MM.1S (cell line): ENCODE data around the gene CCL7.

Source experiments
- DNase-seq: peaks from one replicate; pipeline ENCODE4 v3.0.0-alpha.2; 2015
- H2AFZ ChIP-seq: fragments of 300-600 bp; sonication (generic); 2 replicates; pipeline ENCODE4 v1.6.0; 2016; ENCODE audit warnings: antibody characterized with exemption, low read length
- H3F3A ChIP-seq: fragments of 300-600 bp; sonication (generic); 2 replicates; pipeline ENCODE4 v1.6.1; 2016; ENCODE audit warnings: mild to moderate bottlenecking, antibody characterized with exemption, low read length, moderate library complexity, mixed read lengths; ENCODE audit not compliant: insufficient read depth
- H3K27ac ChIP-seq: fragments of 300-600 bp; sonication (generic); 2 replicates; pipeline ENCODE4 v1.5.1; 2016; ENCODE audit warnings: mild to moderate bottlenecking, low read length
- H3K27me3 ChIP-seq: fragments of 300-600 bp; sonication (generic); replicated peaks from 2 replicates; pipeline ENCODE4 v1.6.0; 2016; ENCODE audit warnings: low read length; ENCODE audit not compliant: insufficient read depth
- H3K36me3 ChIP-seq: fragments of 300-600 bp; sonication (generic); replicated peaks from 2 replicates; pipeline ENCODE4 v1.6.1; 2016; ENCODE audit warnings: mild to moderate bottlenecking, low read length, mixed read lengths; ENCODE audit not compliant: insufficient read depth
- H3K4me1 ChIP-seq: fragments of 300-600 bp; sonication (generic); 2 replicates; pipeline ENCODE4 v1.6.1; 2016; ENCODE audit warnings: low read length, mixed read lengths
- H3K4me2 ChIP-seq: fragments of 300-600 bp; sonication (generic); 2 replicates; pipeline ENCODE4 v1.6.0; 2016; ENCODE audit warnings: low read depth, low read length
- H3K4me3 ChIP-seq: fragments of 300-600 bp; sonication (generic); 2 replicates; pipeline ENCODE4 v1.5.1; 2016; ENCODE audit warnings: low read length, mixed read lengths
- H3K79me2 ChIP-seq: fragments of 300-600 bp; sonication (generic); 2 replicates; pipeline ENCODE4 v1.6.1; 2016; ENCODE audit warnings: mixed run types, low read length, mixed read lengths
- H3K9ac ChIP-seq: fragments of 300-600 bp; sonication (generic); 2 replicates; pipeline ENCODE4 v1.6.1; 2016; ENCODE audit warnings: low read length, mixed read lengths
- H3K9me2 ChIP-seq: fragments of 300-600 bp; sonication (generic); replicated peaks from 2 replicates; pipeline ENCODE4 v1.6.1; 2016; ENCODE audit warnings: mild to moderate bottlenecking, low read length, mixed read lengths; ENCODE audit not compliant: insufficient read depth
- H3K9me3 ChIP-seq: fragments of 300-600 bp; sonication (generic); replicated peaks from 2 replicates; pipeline ENCODE4 v1.6.1; 2016; ENCODE audit warnings: mild to moderate bottlenecking, low read length, mixed read lengths; ENCODE audit not compliant: insufficient read depth
- H4K20me1 ChIP-seq: fragments of 300-600 bp; sonication (generic); 2 replicates; pipeline ENCODE4 v1.6.1; 2016; ENCODE audit warnings: mild to moderate bottlenecking, low read length, moderate library complexity, mixed read lengths; ENCODE audit not compliant: insufficient read depth
- CTCF ChIP-seq: fragments of 300-600 bp; sonication (generic); IDR thresholded peaks from 2 replicates; pipeline ENCODE4 v1.5.1; 2016; ENCODE audit warnings: antibody characterized with exemption, low read length, mixed read lengths
- EZH2 ChIP-seq: fragments of 300-600 bp; sonication (generic); optimal IDR thresholded peaks from 2 replicates; pipeline ENCODE3; 2017; ENCODE audit warnings: low read depth, mild to moderate bottlenecking, antibody characterized with exemption, low read length, mixed read lengths
- EZH2phosphoT487 ChIP-seq: fragments of 300-600 bp; sonication (generic); IDR thresholded peaks from 2 replicates; pipeline ENCODE4 v1.6.1; 2018; ENCODE audit warnings: antibody characterized with exemption, low read length

Gene CCL7

DNA sequence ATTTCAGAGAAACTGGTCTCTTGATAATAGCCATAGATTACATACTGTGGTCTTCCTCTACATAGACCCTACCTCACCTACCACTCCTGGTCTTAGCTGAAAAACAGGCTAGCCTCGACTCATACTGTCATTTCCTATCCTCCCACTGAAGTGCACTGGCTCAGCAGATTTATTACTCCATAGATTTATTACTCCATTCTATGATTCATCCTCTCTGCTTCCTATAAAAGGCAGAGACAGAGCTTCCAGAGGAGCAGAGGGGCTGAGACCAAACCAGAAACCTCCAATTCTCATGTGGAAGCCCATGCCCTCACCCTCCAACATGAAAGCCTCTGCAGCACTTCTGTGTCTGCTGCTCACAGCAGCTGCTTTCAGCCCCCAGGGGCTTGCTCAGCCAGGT lies at the start of gene CCL7:
Gene CCL7 (plus strand): TSS at position 253 of the 400 bp plus-strand sequence. CDS start 70 bp downstream, at position 323.
- H3F3A ChIP-seq: no peaks in the 10 kb centered on the region
- TF ChIP-seq EZH2: no peak
- TF ChIP-seq EZH2phosphoT487: no peak
- TF ChIP-seq CTCF: no peak
- H4K20me1 ChIP-seq: no peaks in the 10 kb centered on the region
- no peak for DNase-seq
- H3K36me3 ChIP-seq: no peaks in the 10 kb centered on the region
- no peaks in the 10 kb centered on the region for H3K27me3 ChIP-seq
- H3K9me3 ChIP-seq: no peaks in the 10 kb centered on the region
- no peak within 1 kb of the TSS for H3K4me3 ChIP-seq
- no peaks in the 10 kb centered on the region for H3K79me2 ChIP-seq
- H3K9ac ChIP-seq: no peak within 1 kb of the TSS
- H2AFZ ChIP-seq: no peak within 1 kb of the TSS
- no peak within 1 kb of the TSS for H3K27ac ChIP-seq
- no peaks in the 10 kb centered on the region for H3K4me1 ChIP-seq
- H3K9me2 ChIP-seq: 0 out of 2 replicates have a peak, but pooled peaks cover 2% of the 10 kb centered on the region
- no peak within 1 kb of the TSS for H3K4me2 ChIP-seq

DNA sequence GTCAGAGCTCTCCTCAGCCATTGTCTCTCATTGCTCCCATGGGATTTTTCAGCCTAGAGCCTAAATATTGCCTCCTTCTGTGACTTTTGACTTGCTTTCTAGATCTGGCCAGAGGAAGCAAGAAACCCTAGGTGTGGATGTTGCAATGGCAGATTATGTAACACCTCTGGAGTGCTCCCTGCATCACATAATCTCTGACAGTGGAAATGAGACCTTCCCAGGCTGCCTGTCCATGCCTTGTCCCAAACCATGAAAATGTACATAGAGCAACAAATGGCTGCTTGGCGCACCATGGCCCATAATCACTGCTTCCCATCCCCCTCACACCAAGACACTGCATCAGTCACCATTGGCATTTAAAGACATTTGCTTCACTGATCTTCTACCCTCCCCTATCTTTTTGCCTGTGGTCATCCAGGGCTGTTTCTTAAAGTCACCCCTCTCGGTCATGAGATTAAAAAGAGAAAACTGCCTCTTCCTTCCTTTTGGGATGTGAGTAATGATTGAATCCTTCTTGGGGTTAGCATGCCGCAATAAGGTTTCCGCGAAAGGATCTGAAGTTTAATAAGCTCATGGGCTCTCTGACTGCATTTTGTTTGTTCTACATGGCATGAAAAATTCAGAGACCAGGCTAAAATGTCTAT lies 49.1 kb upstream of the CCL7 start:
- TF ChIP-seq EZH2: no peak
- TF ChIP-seq EZH2phosphoT487: no peak
- TF ChIP-seq CTCF: no peak
- Histone ChIP-seq H3K36me3 (no peaks in the 10 kb centered on the region), H3K27me3 (no peaks in the 10 kb centered on the region), H3K79me2 (no peaks in the 10 kb centered on the region), H3K9me2 (no peaks in the 10 kb centered on the region), H4K20me1 (no peaks in the 10 kb centered on the region), H3K4me1 (no peaks in the 10 kb centered on the region), H3K4me3 (no peak overlapping the region), H2AFZ (no peak overlapping the region), H3K4me2 (no peak overlapping the region), H3F3A (no peaks in the 10 kb centered on the region), H3K9me3 (no peaks in the 10 kb centered on the region), H3K27ac (no peak overlapping the region), H3K9ac (no peak overlapping the region)
- no peak for DNase-seq

- H3K9me3 ChIP-seq: no peaks in the 10 kb centered on the region
- H3K79me2 ChIP-seq: no peaks in the 10 kb centered on the region
- no peak overlapping the region for H2AFZ ChIP-seq
- no peak overlapping the region for H3K9ac ChIP-seq
- H3K4me3 ChIP-seq: no peak overlapping the region
- H3K9me2 ChIP-seq: no peaks in the 10 kb centered on the region
- no peak overlapping the region for H3K27ac ChIP-seq
- no peaks in the 10 kb centered on the region for H3F3A ChIP-seq
- H3K4me2 ChIP-seq: no peak overlapping the region
- H3K36me3 ChIP-seq: no peaks in the 10 kb centered on the region
- H3K4me1 ChIP-seq: no peaks in the 10 kb centered on the region
- TF ChIP-seq EZH2 (no peak), CTCF (no peak), EZH2phosphoT487 (no peak)
- DNase-seq: no peak
- no peaks in the 10 kb centered on the region for H3K27me3 ChIP-seq
- H4K20me1 ChIP-seq: no peaks in the 10 kb centered on the region
These were observed 48.6 kb upstream of the CCL7 start for GRCh38 chr17:34221411-34221810.
